HL-60/S4 treated with retinoic acid at 250 ng/mL for 4 days and 3 days (cell line): ENCODE measurements around the gene STAB2.
"Not testable (repeated sequence)": the region's sequence is repeated elsewhere in the genome, so short reads cannot be mapped to it uniquely, and the experiment has no call there.

ENCODE experiments used
- in situ Hi-C: fragments of 300-500 bp; cut with MboI; formaldehyde crosslinking; loops from 2 replicates; pipeline ENCODE4 v1.7.0; 2022; ENCODE audit warnings: low sequenced_read_pairs

The STAB2 gene

GRCh38 chr12:103640831-103641230 is 53.8 kb downstream of the STAB2 start:
- in situ Hi-C loops = no loop called here

GRCh38 chr12:103642240-103642864 is 55.3 kb downstream of the STAB2 start:
- in situ Hi-C loops = no loop called here

GRCh38 chr12:103645202-103645601 is 58.1 kb downstream of the STAB2 start:
- in situ Hi-C loops = no loop called here

GRCh38 chr12:103647267-103647666 is 60.2 kb downstream of the STAB2 start:
- in situ Hi-C loops = no loop called here

GRCh38 chr12:103652808-103653207 is 65.7 kb downstream of the STAB2 start:
- in situ Hi-C loops = no loop called here

- in situ Hi-C loops = not testable (repeated sequence)
These were observed 66.6 kb downstream of the STAB2 start for GRCh38 chr12:103653568-103654173.

GRCh38 chr12:103654816-103655215 is 67.7 kb downstream of the STAB2 start:
- in situ Hi-C loops = no loop called here

GRCh38 chr12:103656291-103656690 is 69.2 kb downstream of the STAB2 start:
- in situ Hi-C loops = no loop called here

- in situ Hi-C loops = no loop called here
These were observed 70.3 kb downstream of the STAB2 start for GRCh38 chr12:103657331-103657730.

GRCh38 chr12:103664626-103665025 is 77.6 kb downstream of the STAB2 start:
- in situ Hi-C loops = no loop called here

- in situ Hi-C loops = no loop called here
These were observed 78.9 kb downstream of the STAB2 start for GRCh38 chr12:103665971-103666370.

- in situ Hi-C loops = no loop called here
These were observed 80.1 kb downstream of the STAB2 start for GRCh38 chr12:103667125-103667524.

- in situ Hi-C loops = no loop called here
These were observed 81.4 kb downstream of the STAB2 start for GRCh38 chr12:103668520-103668919.

GRCh38 chr12:103671367-103671766 is 84.3 kb downstream of the STAB2 start:
- in situ Hi-C loops = no loop called here

GRCh38 chr12:103672401-103673119 is 85.5 kb downstream of the STAB2 start:
- in situ Hi-C loops = no loop called here

GRCh38 chr12:103673487-103673886 is 86.4 kb downstream of the STAB2 start:
- in situ Hi-C loops = no loop called here

GRCh38 chr12:103673891-103674375 is 86.9 kb downstream of the STAB2 start:
- in situ Hi-C loops = no loop called here

GRCh38 chr12:103676893-103677292 is 89.8 kb downstream of the STAB2 start:
- in situ Hi-C loops = no loop called here

GRCh38 chr12:103677341-103677740 is 90.3 kb downstream of the STAB2 start:
- in situ Hi-C loops = no loop called here

- in situ Hi-C loops = no loop called here
These were observed 90.8 kb downstream of the STAB2 start for GRCh38 chr12:103677905-103678304.

GRCh38 chr12:103679421-103680170 is 92.5 kb downstream of the STAB2 start:
- in situ Hi-C loops = no loop called here
